ENCODE data around the gene SERPINA5. TPM values are rescaled to one million over a fixed set of nuclear protein-coding genes. Genes with fewer than 3 reads are reported as not detected.

SERPINA5 gene
- total RNA-seq, 3 donors from 2014 or later = 0.53 to 3.8 TPM; not detected in 1

DNA sequence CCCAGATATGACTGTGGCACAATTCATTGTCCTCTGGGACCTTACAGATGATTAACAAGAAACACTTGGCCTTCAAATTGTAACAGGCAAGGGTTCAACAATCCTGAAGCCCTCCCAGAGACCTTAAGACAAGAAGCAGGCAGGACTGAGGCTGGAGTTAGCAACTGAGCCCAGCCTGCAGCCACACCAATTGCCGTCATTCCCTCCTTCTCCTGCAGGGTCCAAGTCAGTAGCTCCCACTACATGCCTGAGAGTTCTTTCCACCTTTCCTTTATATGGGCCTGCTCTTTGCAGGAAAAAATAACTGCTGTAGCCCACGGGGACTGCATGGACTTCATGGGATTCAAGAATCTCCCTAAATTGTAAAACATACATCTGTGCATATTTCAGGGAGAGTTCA lies 22.4 kb upstream of the SERPINA5 start:
- ATAC-seq (no peak), DNase-seq (no peak)
- Histone ChIP-seq H3K9me3 (no peaks in the 10 kb centered on the region), H3K4me1 (ENCODE audit: low read depth) (no peaks in the 10 kb centered on the region), H3K4me3 (no peak overlapping the region), H3K36me3 (ENCODE audit: low read depth) (no peaks in the 10 kb centered on the region)
- TF ChIP-seq, protein P1, sequence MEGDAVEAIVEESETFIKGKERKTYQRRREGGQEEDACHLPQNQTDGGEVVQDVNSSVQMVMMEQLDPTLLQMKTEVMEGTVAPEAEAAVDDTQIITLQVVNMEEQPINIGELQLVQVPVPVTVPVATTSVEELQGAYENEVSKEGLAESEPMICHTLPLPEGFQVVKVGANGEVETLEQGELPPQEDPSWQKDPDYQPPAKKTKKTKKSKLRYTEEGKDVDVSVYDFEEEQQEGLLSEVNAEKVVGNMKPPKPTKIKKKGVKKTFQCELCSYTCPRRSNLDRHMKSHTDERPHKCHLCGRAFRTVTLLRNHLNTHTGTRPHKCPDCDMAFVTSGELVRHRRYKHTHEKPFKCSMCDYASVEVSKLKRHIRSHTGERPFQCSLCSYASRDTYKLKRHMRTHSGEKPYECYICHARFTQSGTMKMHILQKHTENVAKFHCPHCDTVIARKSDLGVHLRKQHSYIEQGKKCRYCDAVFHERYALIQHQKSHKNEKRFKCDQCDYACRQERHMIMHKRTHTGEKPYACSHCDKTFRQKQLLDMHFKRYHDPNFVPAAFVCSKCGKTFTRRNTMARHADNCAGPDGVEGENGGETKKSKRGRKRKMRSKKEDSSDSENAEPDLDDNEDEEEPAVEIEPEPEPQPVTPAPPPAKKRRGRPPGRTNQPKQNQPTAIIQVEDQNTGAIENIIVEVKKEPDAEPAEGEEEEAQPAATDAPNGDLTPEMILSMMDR (IDR thresholded peaks at IDR 0.05) = no peak
- intact Hi-C loops (cut with DNase I, micrococcal nuclease) = no loop called here

- intact Hi-C loops (cut with DNase I, micrococcal nuclease) = no loop called here
- Histone ChIP-seq H3K36me3 (ENCODE audit: low read depth) (no peaks in the 10 kb centered on the region), H3K4me1 (ENCODE audit: low read depth) (no peaks in the 10 kb centered on the region), H3K4me3 (no peak overlapping the region), H3K9me3 (no peaks in the 10 kb centered on the region)
- TF ChIP-seq, protein P1 (IDR thresholded peaks at IDR 0.05) = no peak
- DNase-seq (no peak), ATAC-seq (no peak)
These were observed 21.5 kb upstream of the SERPINA5 start for GRCh38 chr14:94559638-94560290.

DNA sequence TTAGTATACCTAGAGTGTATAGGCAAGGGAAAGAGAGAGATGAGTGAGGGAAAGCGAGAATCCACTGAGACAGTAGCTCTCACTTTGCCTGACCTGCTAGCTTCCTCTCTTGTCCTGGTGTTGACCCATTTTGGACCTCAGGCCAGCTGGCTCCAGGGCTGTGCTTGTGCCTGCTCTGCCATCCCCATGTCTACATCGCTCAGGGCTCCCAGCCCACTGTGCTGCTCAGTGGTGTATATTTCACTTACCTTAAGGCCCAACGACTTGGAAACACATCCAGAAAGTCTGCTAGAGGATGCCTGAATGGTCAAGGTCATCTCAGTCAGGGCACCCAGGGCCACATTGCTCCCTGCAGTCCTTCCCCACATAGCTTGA lies 20.9 kb upstream of the SERPINA5 start:
- no peaks in the 10 kb centered on the region for H3K36me3 ChIP-seq (ENCODE audit: low read depth)
- intact Hi-C loops (cut with DNase I, micrococcal nuclease) = no loop called here
- no peaks in the 10 kb centered on the region for H3K9me3 ChIP-seq
- no peak for DNase-seq
- TF ChIP-seq, protein P1 (IDR thresholded peaks at IDR 0.05) = no peak
- H3K4me1 ChIP-seq (ENCODE audit: low read depth) = no peaks in the 10 kb centered on the region
- no peak overlapping the region for H3K4me3 ChIP-seq
- no peak for ATAC-seq

DNA sequence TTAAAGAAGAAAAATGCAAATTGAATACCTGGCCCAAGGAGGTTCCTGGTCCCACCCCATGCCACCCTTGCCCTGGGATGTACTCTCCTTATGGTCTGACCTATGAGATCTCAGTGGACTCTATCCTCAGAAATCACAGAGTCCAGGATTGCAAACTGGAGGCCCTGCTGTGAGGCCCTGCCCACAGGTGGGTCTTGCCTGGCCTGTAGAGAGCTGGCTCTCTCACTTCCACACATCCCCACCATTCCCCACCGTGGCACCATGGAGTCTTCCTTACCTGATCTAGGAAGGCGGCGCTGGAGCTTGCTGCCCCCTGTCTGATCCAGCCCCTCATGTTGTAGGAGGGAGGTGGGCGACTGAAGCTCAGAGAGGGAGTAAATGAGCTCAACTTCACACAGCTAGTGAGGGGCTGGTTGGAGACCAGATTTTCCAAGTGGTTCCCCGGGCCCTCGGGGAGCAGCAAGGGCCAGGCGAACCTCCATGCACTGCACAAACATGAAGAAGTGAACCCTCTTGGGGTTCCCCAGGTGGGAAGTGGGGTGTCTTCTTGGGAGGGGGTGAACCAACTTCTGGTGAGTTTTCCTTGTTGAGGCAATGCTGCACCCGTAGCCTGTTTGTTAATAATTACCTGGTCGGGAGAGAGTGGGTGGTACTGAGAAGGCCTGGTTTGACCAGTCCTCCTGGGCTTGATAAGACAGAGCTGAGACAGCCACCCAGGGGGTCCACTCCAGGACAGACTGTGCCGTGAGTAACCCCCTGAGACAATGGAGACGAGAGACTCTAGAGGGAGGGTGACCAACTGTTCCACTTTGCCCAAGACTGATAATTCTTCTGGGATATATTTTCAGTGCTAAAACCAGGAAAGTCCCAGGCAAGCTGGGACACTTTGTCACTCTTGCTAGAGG lies 20.2 kb upstream of the SERPINA5 start, which contains the start of gene SERPINA4:
TSS of gene SERPINA4 (plus strand) at position 692 of the 905 bp plus-strand sequence. CDS start 2,041 bp downstream, outside the sequence.
- Histone ChIP-seq H3K36me3 (ENCODE audit: low read depth) (no peaks in the 10 kb centered on the region), H3K9me3 (no peaks in the 10 kb centered on the region), H3K4me1 (ENCODE audit: low read depth) (no peaks in the 10 kb centered on the region), H3K4me3 (no peak within 1 kb of the TSS)
- intact Hi-C loops (cut with DNase I, micrococcal nuclease) = no loop called here
- DNase-seq = no peak
- TF ChIP-seq, protein P1 (IDR thresholded peaks at IDR 0.05) = no peak
- ATAC-seq = no peak

- H3K4me1 ChIP-seq (ENCODE audit: low read depth) = no peaks in the 10 kb centered on the region
- TF ChIP-seq, protein P1 (IDR thresholded peaks at IDR 0.05) = no peak
- DNase-seq = no peak
- no peak overlapping the region for H3K4me3 ChIP-seq
- no peaks in the 10 kb centered on the region for H3K9me3 ChIP-seq
- intact Hi-C loops (cut with DNase I, micrococcal nuclease) = no loop called here
- no peaks in the 10 kb centered on the region for H3K36me3 ChIP-seq (ENCODE audit: low read depth)
- no peak for ATAC-seq
These were observed 19.6 kb upstream of the SERPINA5 start for GRCh38 chr14:94561656-94562010.
